Tibial nerve (tissue), 4 donors: Measurements from ENCODE around the gene INS. TPM values are rescaled to one million over a fixed set of nuclear protein-coding genes. Genes with fewer than 3 reads are reported as not detected.

ENCODE experiments used
- DNase-seq, 2 donors: peaks; one replicate each; pipeline ENCODE4 v3.0.0-alpha.2; 2019; ENCODE audit warnings: low spot score in 2 of 2
- H3K27ac ChIP-seq, 4 donors: fragments of 200-600 bp; sonication (generic) in 3 of 4; one replicate each; pipeline ENCODE4 v1.5.1; 2017 to 2019; ENCODE audit warnings: mild to moderate bottlenecking in 1 of 4
- H3K27me3 ChIP-seq, 2 donors: fragments of 200-600 bp; sonication (generic) in 1 of 2; one replicate each; pipeline versions ENCODE4 v1.5.1 to v1.6.0; 2017 to 2019
- H3K36me3 ChIP-seq, 3 donors: fragments of 200-600 bp; sonication (generic); one replicate each; pipeline ENCODE4 v1.5.1; 2018 to 2019
- H3K4me1 ChIP-seq, 4 donors: fragments of 200-600 bp; sonication (generic) in 3 of 4; one replicate each; pipeline ENCODE4 v1.5.1; 2017 to 2019
- H3K4me3 ChIP-seq, 4 donors: fragments of 200-600 bp; sonication (generic) in 3 of 4; one replicate each; pipeline ENCODE4 v1.5.1; 2017 to 2019; ENCODE audit warnings: mild to moderate bottlenecking in 1 of 4, moderate library complexity in 1 of 4
- H3K9me3 ChIP-seq, 4 donors: fragments of 200-600 bp; sonication (generic) in 3 of 4; one replicate each; pipeline ENCODE4 v1.5.1; 2017 to 2019
- CTCF ChIP-seq, 5 experiments: fragments of 200-600 bp in 3 of 5; fragments of 450-650 bp in 2 of 5; sonication (generic) in 3 of 5; IDR thresholded peaks; one replicate each; pipeline ENCODE4 v1.5.1; 2016 to 2019; ENCODE audit warnings: antibody characterized with exemption in 5 of 5, mild to moderate bottlenecking in 3 of 5, moderate library complexity in 2 of 5
- EP300 ChIP-seq, 2 donors: sonication (generic); formaldehyde crosslinking; IDR thresholded peaks; one replicate each; pipeline ENCODE4 v1.6.1; 2017; ENCODE audit warnings: antibody characterized with exemption in 2 of 2, mild to moderate bottlenecking in 1 of 2
- POLR2A ChIP-seq, 2 donors: fragments of 450-650 bp; IDR thresholded peaks; one replicate each; pipeline ENCODE4 v1.6.1; 2017; ENCODE audit warnings: antibody characterized with exemption in 2 of 2, mild to moderate bottlenecking in 2 of 2, moderate library complexity in 2 of 2
- WGBS, 2 donors: methylation state at CpG; one replicate each; pipeline ENCODE4 v1.1.5; 2018; 5-methylcytosine and 5-hydroxymethylcytosine counted together
- total RNA-seq, 4 donors: library from RNA; depleted of rRNA; stranded (reverse); fragments of >200 nt; gene quantifications; one replicate each; pipeline ENCODE4 v1.1.0, GENCODE V29; 2016

INS gene
- total RNA-seq, 4 donors from 2014 or later = 1.8 TPM; not detected in 3

DNA sequence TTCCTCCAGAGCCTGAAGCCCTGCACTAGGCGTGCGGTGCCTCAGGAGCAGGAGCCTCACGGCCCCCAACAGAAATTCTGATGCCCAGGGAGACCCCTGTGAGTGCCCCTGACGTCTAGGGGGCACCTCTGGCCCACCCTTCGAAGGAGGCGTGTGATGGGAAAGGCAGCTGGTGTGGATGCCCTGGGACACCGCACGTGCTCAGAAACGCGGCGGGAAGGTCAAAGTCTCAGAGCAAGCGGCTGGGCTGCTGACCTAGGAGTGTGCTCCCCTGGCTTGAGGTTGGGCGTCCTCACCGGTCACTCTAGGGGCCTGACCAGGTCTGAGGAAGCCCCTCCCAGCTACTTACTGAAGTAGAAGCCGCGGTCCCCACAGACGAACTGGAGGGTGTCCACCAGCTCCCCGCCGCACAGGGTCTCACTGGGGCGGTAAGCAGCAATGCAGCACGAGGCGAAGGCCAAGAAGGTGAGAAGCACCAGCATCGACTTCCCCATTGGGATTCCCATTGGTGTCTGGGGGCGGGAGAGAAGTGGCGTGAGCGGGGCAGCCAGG is 25.9 kb downstream of the INS start:
- Histone ChIP-seq H3K27me3 (peaks cover 0 to 77% of the 10 kb centered on the region in 2 donors), H3K36me3 (no peaks in the 10 kb centered on the region), H3K4me1 (peaks cover 0 to 32% (median 6%) of the 10 kb centered on the region in 4 donors), H3K9me3 (no peaks in the 10 kb centered on the region), H3K4me3 (no peak overlapping the region), H3K27ac (no peak overlapping the region)
- DNase-seq = no peak
- TF ChIP-seq EP300 (IDR thresholded peaks at IDR 0.05) = no peak
- no peak for TF ChIP-seq POLR2A (IDR thresholded peaks at IDR 0.05)
- no peak for TF ChIP-seq CTCF (IDR thresholded peaks at IDR 0.05)
- WGBS, 2 donors = 80% methylated on average over 26 of the region's 26 CpGs

GRCh38 chr11:2134022-2135010 is 26.7 kb downstream of the INS start:
- no peak for DNase-seq
- no peaks in the 10 kb centered on the region for H3K36me3 ChIP-seq
- peaks cover 0 to 76% of the 10 kb centered on the region in 2 donors for H3K27me3 ChIP-seq
- H3K4me3 ChIP-seq = no peak overlapping the region
- H3K9me3 ChIP-seq = no peaks in the 10 kb centered on the region
- peaks cover 0 to 25% (median 6%) of the 10 kb centered on the region in 4 donors for H3K4me1 ChIP-seq
- TF ChIP-seq EP300 (IDR thresholded peaks at IDR 0.05) (no peak), POLR2A (IDR thresholded peaks at IDR 0.05) (no peak), CTCF (IDR thresholded peaks at IDR 0.05) (no peak)
- WGBS, 2 donors = 79 to 86% methylated on average over 18 to 19 of the region's 19 CpGs
- no peak overlapping the region for H3K27ac ChIP-seq

DNA sequence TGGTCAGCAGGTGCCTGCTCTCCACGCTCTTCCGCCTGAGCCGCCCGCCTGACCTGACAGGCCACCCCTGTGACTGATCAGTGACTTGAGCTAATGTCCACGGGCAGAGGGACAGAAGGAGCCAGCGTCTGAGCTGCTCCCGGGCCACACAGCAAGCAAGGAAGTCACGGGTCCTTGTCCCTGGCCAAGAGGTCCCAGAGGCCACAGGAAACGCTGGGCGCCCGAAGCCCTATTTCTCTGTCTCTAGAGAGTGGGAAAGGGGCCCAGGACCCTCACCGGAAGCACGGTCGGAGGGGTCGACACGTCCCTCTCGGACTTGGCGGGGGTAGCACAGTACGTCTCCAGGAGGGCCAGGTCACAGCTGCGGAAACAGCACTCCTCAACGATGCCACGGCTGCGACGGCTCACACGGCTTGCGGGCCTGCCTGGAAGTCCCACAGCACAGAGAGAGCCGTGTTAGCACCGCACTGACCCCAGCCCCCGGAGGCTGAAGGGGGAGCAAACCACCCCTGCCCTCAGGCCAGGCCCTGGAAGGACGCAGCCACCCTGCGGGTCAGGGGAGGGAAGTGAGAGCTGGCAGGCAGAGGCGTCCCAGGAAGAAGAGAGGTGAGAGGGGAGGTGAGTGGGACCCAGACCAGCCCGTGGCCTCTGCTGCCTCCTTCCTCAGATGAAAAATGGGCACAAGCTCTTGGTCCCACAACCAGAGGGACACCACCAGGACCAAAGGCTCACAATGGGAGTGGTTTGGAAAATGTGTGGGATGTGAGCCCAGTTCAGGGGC is 27.6 kb downstream of the INS start:
- 49 to 53% methylated on average over 18 to 30 of the region's 33 CpGs for WGBS, 2 donors
- no peaks in the 10 kb centered on the region for H3K36me3 ChIP-seq
- no peak overlapping the region for H3K27ac ChIP-seq
- no peaks in the 10 kb centered on the region for H3K9me3 ChIP-seq
- no peak for TF ChIP-seq EP300 (IDR thresholded peaks at IDR 0.05)
- no peak for TF ChIP-seq CTCF (IDR thresholded peaks at IDR 0.05)
- TF ChIP-seq POLR2A (IDR thresholded peaks at IDR 0.05) = no peak
- DNase-seq = no peak
- H3K27me3 ChIP-seq = peaks cover 0 to 70% of the 10 kb centered on the region in 2 donors
- no peak overlapping the region for H3K4me3 ChIP-seq
- peaks cover 0 to 19% (median 6%) of the 10 kb centered on the region in 4 donors for H3K4me1 ChIP-seq

DNA sequence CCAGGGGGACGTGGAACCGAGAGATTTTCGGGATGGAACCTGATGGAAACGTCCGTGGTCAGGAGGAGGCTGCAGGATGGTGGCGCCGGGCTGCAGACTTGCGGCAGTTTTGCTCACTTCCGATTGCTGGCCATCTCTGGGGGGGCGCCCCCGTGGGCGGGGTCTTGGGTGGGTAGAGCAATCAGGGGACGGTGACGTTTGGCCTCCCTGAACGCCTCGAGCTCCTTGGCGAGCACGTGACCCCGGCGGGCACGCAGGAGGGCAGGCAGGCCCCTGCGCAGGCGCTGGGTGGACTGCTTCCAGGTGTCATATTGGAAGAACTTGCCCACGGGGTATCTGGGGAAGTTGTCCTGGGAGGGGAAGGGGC is 28.2 kb downstream of the INS start:
- TF ChIP-seq POLR2A (IDR thresholded peaks at IDR 0.05) = no peak
- no peak for TF ChIP-seq CTCF (IDR thresholded peaks at IDR 0.05)
- no peak for TF ChIP-seq EP300 (IDR thresholded peaks at IDR 0.05)
- H3K36me3 ChIP-seq = no peaks in the 10 kb centered on the region
- 41 to 59% methylated on average over 13 to 16 of the region's 24 CpGs for WGBS, 2 donors
- no peak for DNase-seq
- no peak overlapping the region for H3K4me3 ChIP-seq
- peaks cover 0 to 17% (median 5%) of the 10 kb centered on the region in 4 donors for H3K4me1 ChIP-seq
- no peaks in the 10 kb centered on the region for H3K9me3 ChIP-seq
- peaks cover 0 to 65% of the 10 kb centered on the region in 2 donors for H3K27me3 ChIP-seq
- H3K27ac ChIP-seq = no peak overlapping the region
